Spleen (tissue), 11 donors: Measurements from ENCODE around the gene QSOX1. TPM values are rescaled to one million over a fixed set of nuclear protein-coding genes. Genes with fewer than 3 reads are reported as not detected.

Source experiments
- DNase-seq: peaks from one replicate; pipeline ENCODE4 v3.0.0-alpha.2; 2020
- H3K27ac ChIP-seq, 8 donors: fragments of 200-600 bp; sonication (generic) in 7 of 8; 1 replicate in 4 of 8; 2 replicates in 4 of 8; pipeline versions ENCODE4 v1.5.0 to v1.8.0; 2016 to 2021; ENCODE audit warnings: inconsistent platforms in 4 of 8, mild to moderate bottlenecking in 4 of 8, moderate library complexity in 1 of 8
- H3K27me3 ChIP-seq, 7 donors: fragments of 200-600 bp; sonication (generic) in 6 of 7; replicated peaks in 1 of 7; 1 replicate in 4 of 7; 2 replicates in 3 of 7; pipeline versions ENCODE4 v1.5.0 to v1.8.0; 2016 to 2021; ENCODE audit warnings: inconsistent platforms in 3 of 7, mild to moderate bottlenecking in 1 of 7
- H3K36me3 ChIP-seq, 6 donors: fragments of 200-600 bp; sonication (generic) in 5 of 6; 1 replicate in 4 of 6; 2 replicates in 2 of 6; pipeline versions ENCODE4 v1.5.0 to v1.8.0; 2016 to 2021; ENCODE audit warnings: inconsistent platforms in 2 of 6
- H3K4me1 ChIP-seq, 6 donors: fragments of 200-600 bp; sonication (generic) in 5 of 6; 1 replicate in 3 of 6; 2 replicates in 3 of 6; pipeline versions ENCODE4 v1.5.0 to v1.8.0; 2016 to 2021; ENCODE audit warnings: inconsistent platforms in 3 of 6
- H3K4me3 ChIP-seq, 8 donors: fragments of 200-600 bp; sonication (generic) in 7 of 8; 1 replicate in 4 of 8; 2 replicates in 4 of 8; pipeline versions ENCODE4 v1.5.0 to v1.8.0; 2016 to 2021; ENCODE audit warnings: inconsistent platforms in 4 of 8, mild to moderate bottlenecking in 4 of 8, moderate library complexity in 2 of 8
- H3K9me3 ChIP-seq, 8 donors: fragments of 200-600 bp; sonication (generic) in 7 of 8; 1 replicate in 4 of 8; 2 replicates in 4 of 8; pipeline versions ENCODE4 v1.5.0 to v1.8.0; 2016 to 2021; ENCODE audit warnings: inconsistent platforms in 4 of 8
- CTCF ChIP-seq, 11 experiments: fragments of 200-600 bp in 7 of 11; fragments of 450-650 bp in 4 of 11; sonication (generic) in 4 of 11; IDR thresholded peaks in 8 of 11; conservative IDR thresholded peaks in 3 of 11; 1 replicate in 7 of 11; 2 replicates in 4 of 11; pipeline versions ENCODE4 v1.4.0 to v1.8.0; 2016 to 2021; ENCODE audit warnings: antibody characterized with exemption in 11 of 11, inconsistent platforms in 4 of 11, mild to moderate bottlenecking in 1 of 11
- POLR2A ChIP-seq, 3 donors: fragments of 450-650 bp; IDR thresholded peaks; one replicate each; pipeline ENCODE4 v1.5.1; 2017; ENCODE audit warnings: antibody characterized with exemption in 3 of 3, mild to moderate bottlenecking in 1 of 3
- POLR2AphosphoS5 ChIP-seq, 3 donors: sonication (generic); formaldehyde crosslinking; IDR thresholded peaks; one replicate each; pipeline ENCODE4 v1.5.1; 2017; ENCODE audit warnings: antibody characterized with exemption in 3 of 3
- WGBS, 5 donors: extraction: QIAGEN DNeasy Blood & Tissue Kit in 3 of 5; methylation state at CpG; one replicate each; pipeline versions ENCODE4 v1.1.5 to v1.1.7; 2013 to 2018; 5-methylcytosine and 5-hydroxymethylcytosine counted together
- intact Hi-C: fragments of 100-400 bp; cut with DNase I; formaldehyde crosslinking; loops from one replicate; pipeline ENCODE4 v1.15.0; 2023; ENCODE audit warnings: low total_unique reads
- polyA plus RNA-seq, 3 donors: library from polyadenylated mRNA; stranded (reverse); fragments of 200-250 nt; gene quantifications; one replicate each; pipeline ENCODE4 v1.2.1, GENCODE V29; 2013
- total RNA-seq, 7 donors: library from RNA; depleted of rRNA in 3 of 7; stranded (reverse); fragments of >200 nt in 3 of 7; fragmentation: NEBNext Ultra II Directional in 4 of 7; extraction: Animal tissue kit (Norgen Biotek cat#: 25700) in 4 of 7; gene quantifications; one replicate each; pipeline versions ENCODE4 v1.1.0 to v1.2.1, GENCODE V29; 2016 to 2021
- donor health status: healthy with polysubstance abuse.
- donor health status: DM: no; HTN: no; CAD: no; lungs with moderate emphysema.
- donor health status: DM: no; HTN: no; CAD: no.
- donor health status: Bipolar disorder and iron deficiency.
- donor health status: healthy.
- donor health status: DM: no; HTN: no; CAD: no.
- donor health status: DM: yes; HTN: yes; CAD: no.

The QSOX1 gene
- total and polyA plus RNA-seq, 10 donors = 35.2 to 78.9 (median 56.5) TPM

GRCh38 chr1:180247580-180247979 lies 92.9 kb downstream of the QSOX1 start:
- 88 to 95% (median 91%) methylated on average over 4 of the region's 4 CpGs for WGBS, 5 donors
- Histone ChIP-seq H3K36me3 (no peaks in the 10 kb centered on the region), H3K4me3 (no peak overlapping the region), H3K27ac (peak overlapping the region in 4 of 8 donors; percentile 23 to 64 (median 57)), H3K4me1 (peaks cover 0 to 5% (median 2%) of the 10 kb centered on the region in 6 donors), H3K9me3 (no peaks in the 10 kb centered on the region), H3K27me3 (peaks cover 0 to 43% (median 6%) of the 10 kb centered on the region in 7 donors)
- TF ChIP-seq CTCF (IDR thresholded peaks at IDR 0.05 in 8 of 11, conservative IDR thresholded peaks at IDR 0.05 in 3 of 11) = no peak
- no peak for TF ChIP-seq POLR2AphosphoS5 (IDR thresholded peaks at IDR 0.05)
- no peak for TF ChIP-seq POLR2A (IDR thresholded peaks at IDR 0.05)
- intact Hi-C loops = no loop called here
- no peak for DNase-seq

GRCh38 chr1:180248176-180248575 lies 93.5 kb downstream of the QSOX1 start:
- no peak overlapping the region for H3K4me3 ChIP-seq
- intact Hi-C loops = no loop called here
- H3K9me3 ChIP-seq = no peaks in the 10 kb centered on the region
- H3K27me3 ChIP-seq = peaks cover 0 to 43% (median 4%) of the 10 kb centered on the region in 7 donors
- H3K36me3 ChIP-seq = no peaks in the 10 kb centered on the region
- no peak for TF ChIP-seq POLR2AphosphoS5 (IDR thresholded peaks at IDR 0.05)
- TF ChIP-seq CTCF (IDR thresholded peaks at IDR 0.05 in 8 of 11, conservative IDR thresholded peaks at IDR 0.05 in 3 of 11) = no peak
- no peak for TF ChIP-seq POLR2A (IDR thresholded peaks at IDR 0.05)
- WGBS, 5 donors = 89 to 100% (median 91%) methylated on average over 2 to 7 of the region's 7 CpGs
- DNase-seq = no peak
- H3K4me1 ChIP-seq = peaks cover 0 to 10% (median 5%) of the 10 kb centered on the region in 6 donors
- H3K27ac ChIP-seq = peak overlapping the region in 1 of 8 donors; percentile 64

GRCh38 chr1:180248731-180249681 lies 94.3 kb downstream of the QSOX1 start:
- no peak overlapping the region for H3K4me3 ChIP-seq
- H3K27me3 ChIP-seq = peaks cover 0 to 43% (median 0%) of the 10 kb centered on the region in 7 donors
- intact Hi-C loops = no loop called here
- TF ChIP-seq POLR2AphosphoS5 (IDR thresholded peaks at IDR 0.05) = no peak
- no peak for TF ChIP-seq POLR2A (IDR thresholded peaks at IDR 0.05)
- no peak for TF ChIP-seq CTCF (IDR thresholded peaks at IDR 0.05 in 8 of 11, conservative IDR thresholded peaks at IDR 0.05 in 3 of 11)
- peak; percentile 64 for DNase-seq
- no peaks in the 10 kb centered on the region for H3K36me3 ChIP-seq
- no peaks in the 10 kb centered on the region for H3K9me3 ChIP-seq
- no peak overlapping the region for H3K27ac ChIP-seq
- H3K4me1 ChIP-seq = peaks cover 0 to 17% (median 7%) of the 10 kb centered on the region in 6 donors
- WGBS, 5 donors = 74 to 86% (median 77%) methylated on average over 11 of the region's 11 CpGs
